ENCODE data around the gene AMOTL1. TPM values are rescaled to one million over a fixed set of nuclear protein-coding genes. Genes with fewer than 3 reads are reported as not detected.

AMOTL1 gene
- total RNA-seq, 1 donor from 2014 or later, result 64.8 TPM

DNA sequence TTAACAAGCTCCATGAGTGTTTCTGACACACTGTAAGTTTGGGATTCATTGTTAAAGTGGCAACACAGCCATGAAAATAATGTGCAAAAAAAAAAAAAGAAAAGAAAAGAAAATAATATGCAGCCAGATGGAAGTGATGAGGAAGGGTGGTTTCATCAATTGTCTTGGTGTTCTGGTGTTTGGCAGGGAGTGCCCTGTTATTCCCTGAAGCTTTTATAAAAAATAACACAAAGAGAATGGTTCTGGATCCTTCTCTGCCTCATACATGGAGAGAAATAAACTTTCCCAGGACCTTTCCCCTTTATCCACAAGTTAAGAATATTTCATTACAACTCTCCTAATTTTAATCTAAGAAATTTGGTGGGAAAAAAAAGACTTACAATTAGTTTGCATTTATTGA lies 16.7 kb downstream of the AMOTL1 start:
- H3K36me3 Mint-ChIP-seq, result peaks cover 4% of the 10 kb centered on the region
- H3K27me3 Mint-ChIP-seq, result no peaks in the 10 kb centered on the region
- H3K27ac Mint-ChIP-seq, result no peak overlapping the region
- no peak overlapping the region for H3K4me3 Mint-ChIP-seq
- TF ChIP-seq, protein P1, sequence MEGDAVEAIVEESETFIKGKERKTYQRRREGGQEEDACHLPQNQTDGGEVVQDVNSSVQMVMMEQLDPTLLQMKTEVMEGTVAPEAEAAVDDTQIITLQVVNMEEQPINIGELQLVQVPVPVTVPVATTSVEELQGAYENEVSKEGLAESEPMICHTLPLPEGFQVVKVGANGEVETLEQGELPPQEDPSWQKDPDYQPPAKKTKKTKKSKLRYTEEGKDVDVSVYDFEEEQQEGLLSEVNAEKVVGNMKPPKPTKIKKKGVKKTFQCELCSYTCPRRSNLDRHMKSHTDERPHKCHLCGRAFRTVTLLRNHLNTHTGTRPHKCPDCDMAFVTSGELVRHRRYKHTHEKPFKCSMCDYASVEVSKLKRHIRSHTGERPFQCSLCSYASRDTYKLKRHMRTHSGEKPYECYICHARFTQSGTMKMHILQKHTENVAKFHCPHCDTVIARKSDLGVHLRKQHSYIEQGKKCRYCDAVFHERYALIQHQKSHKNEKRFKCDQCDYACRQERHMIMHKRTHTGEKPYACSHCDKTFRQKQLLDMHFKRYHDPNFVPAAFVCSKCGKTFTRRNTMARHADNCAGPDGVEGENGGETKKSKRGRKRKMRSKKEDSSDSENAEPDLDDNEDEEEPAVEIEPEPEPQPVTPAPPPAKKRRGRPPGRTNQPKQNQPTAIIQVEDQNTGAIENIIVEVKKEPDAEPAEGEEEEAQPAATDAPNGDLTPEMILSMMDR (conservative IDR thresholded peaks at IDR 0.05), result no peak
- peaks cover 53% of the 10 kb centered on the region for H3K4me1 Mint-ChIP-seq (ENCODE audit: unreplicated experiment)
- H3K9me3 Mint-ChIP-seq, result no peaks in the 10 kb centered on the region
- DNase-seq (ENCODE audit: extremely low spot score, unreplicated experiment), result no peak

GRCh38 chr11:94785509-94785908 lies 17.4 kb downstream of the AMOTL1 start:
- Mint-ChIP-seq H3K4me3 (no peak overlapping the region), H3K27ac (peak overlapping the region; percentile 48), H3K9me3 (no peaks in the 10 kb centered on the region), H3K27me3 (no peaks in the 10 kb centered on the region), H3K36me3 (peaks cover 4% of the 10 kb centered on the region), H3K4me1 (ENCODE audit: unreplicated experiment) (peaks cover 53% of the 10 kb centered on the region)
- DNase-seq (ENCODE audit: extremely low spot score, unreplicated experiment), result no peak
- TF ChIP-seq, protein P1 (conservative IDR thresholded peaks at IDR 0.05), result no peak

GRCh38 chr11:94786264-94787126 lies 18.3 kb downstream of the AMOTL1 start:
- H3K36me3 Mint-ChIP-seq, result peaks cover 4% of the 10 kb centered on the region
- no peak for DNase-seq (ENCODE audit: extremely low spot score, unreplicated experiment)
- peaks cover 52% of the 10 kb centered on the region for H3K4me1 Mint-ChIP-seq (ENCODE audit: unreplicated experiment)
- TF ChIP-seq, protein P1 (conservative IDR thresholded peaks at IDR 0.05), result peak; percentile 78
- H3K9me3 Mint-ChIP-seq, result no peaks in the 10 kb centered on the region
- no peaks in the 10 kb centered on the region for H3K27me3 Mint-ChIP-seq
- no peak overlapping the region for H3K4me3 Mint-ChIP-seq
- H3K27ac Mint-ChIP-seq, result no peak overlapping the region

- Mint-ChIP-seq H3K27ac (no peak overlapping the region), H3K27me3 (no peaks in the 10 kb centered on the region), H3K9me3 (no peaks in the 10 kb centered on the region), H3K36me3 (peaks cover 9% of the 10 kb centered on the region), H3K4me3 (no peak overlapping the region), H3K4me1 (ENCODE audit: unreplicated experiment) (peaks cover 56% of the 10 kb centered on the region)
- TF ChIP-seq, protein P1 (conservative IDR thresholded peaks at IDR 0.05), result no peak
- DNase-seq (ENCODE audit: extremely low spot score, unreplicated experiment), result no peak
Observed at GRCh38 chr11:94787801-94788200, 19.6 kb downstream of the AMOTL1 start.

DNA sequence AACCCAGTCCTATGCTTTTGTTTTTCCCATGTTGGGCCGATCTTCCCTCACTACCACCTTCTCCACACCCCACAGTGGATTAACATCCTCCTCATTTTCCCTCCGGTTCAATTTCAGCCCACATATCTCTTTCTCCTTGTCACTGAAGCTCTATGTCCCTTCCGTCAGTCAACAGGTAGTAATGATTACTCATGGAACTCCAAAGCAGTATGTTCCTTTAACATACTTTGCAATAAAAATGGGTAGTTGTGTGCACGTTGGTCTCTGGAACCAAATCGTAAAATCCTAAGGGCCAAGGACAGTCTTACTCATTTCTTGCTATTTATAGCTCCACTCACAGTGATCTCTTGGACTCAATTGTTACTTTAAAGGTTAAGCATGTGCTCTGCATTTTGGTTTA lies 20.2 kb downstream of the AMOTL1 start:
- H3K27me3 Mint-ChIP-seq, result no peaks in the 10 kb centered on the region
- no peak overlapping the region for H3K4me3 Mint-ChIP-seq
- H3K4me1 Mint-ChIP-seq (ENCODE audit: unreplicated experiment), result peaks cover 57% of the 10 kb centered on the region
- DNase-seq (ENCODE audit: extremely low spot score, unreplicated experiment), result no peak
- H3K9me3 Mint-ChIP-seq, result no peaks in the 10 kb centered on the region
- TF ChIP-seq, protein P1 (conservative IDR thresholded peaks at IDR 0.05), result no peak
- peaks cover 9% of the 10 kb centered on the region for H3K36me3 Mint-ChIP-seq
- H3K27ac Mint-ChIP-seq, result peak overlapping the region; percentile 23

Measured in type B pancreatic cell (in vitro differentiated cells).